ENCODE data around the gene PCDH9. TPM values are rescaled to one million over a fixed set of nuclear protein-coding genes. Genes with fewer than 3 reads are reported as not detected.

The PCDH9 gene
- polyA plus RNA-seq, 1 of the 3 experiments (the other 2 are of a cell fraction) = 1.3 TPM

DNA sequence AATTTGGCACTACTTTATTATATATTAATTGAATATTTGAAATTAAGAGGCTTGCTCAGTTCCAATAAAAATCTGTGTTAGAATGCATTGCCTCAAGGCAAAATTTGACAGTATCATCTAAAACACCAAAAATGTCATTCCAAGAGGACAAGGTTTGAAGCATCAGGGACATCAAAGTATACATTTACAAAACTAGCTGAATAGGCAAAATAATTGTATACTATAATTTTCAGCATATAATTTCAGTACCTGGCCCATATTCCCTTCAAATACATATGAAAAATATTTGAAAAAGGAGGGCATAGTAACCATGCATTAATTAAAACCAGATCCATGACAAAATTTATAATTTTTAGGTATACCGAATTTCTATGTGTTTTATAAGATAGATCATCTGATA, 963.8 kb downstream of the PCDH9 start:
- H3K4me2 ChIP-seq = no peak overlapping the region
- ChIA-PET CTCF (no interaction called here), POLR2A (no interaction called here)
- no peak overlapping the region for H2AFZ ChIP-seq (ENCODE audit: low read depth)
- H4K20me1 ChIP-seq (ENCODE audit: insufficient read depth) = no peaks in the 10 kb centered on the region
- TF ChIP-seq POLR2AphosphoS5 (IDR thresholded peaks at IDR 0.05; ENCODE audit: low read depth, low read length) = no peak
- TF ChIP-seq JUND (IDR thresholded peaks at IDR 0.05) = no peak
- TF ChIP-seq, protein P1, sequence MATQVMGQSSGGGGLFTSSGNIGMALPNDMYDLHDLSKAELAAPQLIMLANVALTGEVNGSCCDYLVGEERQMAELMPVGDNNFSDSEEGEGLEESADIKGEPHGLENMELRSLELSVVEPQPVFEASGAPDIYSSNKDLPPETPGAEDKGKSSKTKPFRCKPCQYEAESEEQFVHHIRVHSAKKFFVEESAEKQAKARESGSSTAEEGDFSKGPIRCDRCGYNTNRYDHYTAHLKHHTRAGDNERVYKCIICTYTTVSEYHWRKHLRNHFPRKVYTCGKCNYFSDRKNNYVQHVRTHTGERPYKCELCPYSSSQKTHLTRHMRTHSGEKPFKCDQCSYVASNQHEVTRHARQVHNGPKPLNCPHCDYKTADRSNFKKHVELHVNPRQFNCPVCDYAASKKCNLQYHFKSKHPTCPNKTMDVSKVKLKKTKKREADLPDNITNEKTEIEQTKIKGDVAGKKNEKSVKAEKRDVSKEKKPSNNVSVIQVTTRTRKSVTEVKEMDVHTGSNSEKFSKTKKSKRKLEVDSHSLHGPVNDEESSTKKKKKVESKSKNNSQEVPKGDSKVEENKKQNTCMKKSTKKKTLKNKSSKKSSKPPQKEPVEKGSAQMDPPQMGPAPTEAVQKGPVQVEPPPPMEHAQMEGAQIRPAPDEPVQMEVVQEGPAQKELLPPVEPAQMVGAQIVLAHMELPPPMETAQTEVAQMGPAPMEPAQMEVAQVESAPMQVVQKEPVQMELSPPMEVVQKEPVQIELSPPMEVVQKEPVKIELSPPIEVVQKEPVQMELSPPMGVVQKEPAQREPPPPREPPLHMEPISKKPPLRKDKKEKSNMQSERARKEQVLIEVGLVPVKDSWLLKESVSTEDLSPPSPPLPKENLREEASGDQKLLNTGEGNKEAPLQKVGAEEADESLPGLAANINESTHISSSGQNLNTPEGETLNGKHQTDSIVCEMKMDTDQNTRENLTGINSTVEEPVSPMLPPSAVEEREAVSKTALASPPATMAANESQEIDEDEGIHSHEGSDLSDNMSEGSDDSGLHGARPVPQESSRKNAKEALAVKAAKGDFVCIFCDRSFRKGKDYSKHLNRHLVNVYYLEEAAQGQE (IDR thresholded peaks at IDR 0.05; ENCODE audit: low read depth, low read length) = no peak
- TF ChIP-seq, protein P2, sequence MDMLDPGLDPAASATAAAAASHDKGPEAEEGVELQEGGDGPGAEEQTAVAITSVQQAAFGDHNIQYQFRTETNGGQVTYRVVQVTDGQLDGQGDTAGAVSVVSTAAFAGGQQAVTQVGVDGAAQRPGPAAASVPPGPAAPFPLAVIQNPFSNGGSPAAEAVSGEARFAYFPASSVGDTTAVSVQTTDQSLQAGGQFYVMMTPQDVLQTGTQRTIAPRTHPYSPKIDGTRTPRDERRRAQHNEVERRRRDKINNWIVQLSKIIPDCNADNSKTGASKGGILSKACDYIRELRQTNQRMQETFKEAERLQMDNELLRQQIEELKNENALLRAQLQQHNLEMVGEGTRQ (IDR thresholded peaks at IDR 0.05; ENCODE audit: borderline replicate concordance, low read depth, low read length) = no peak
- no peak for TF ChIP-seq MEF2A (IDR thresholded peaks at IDR 0.05; ENCODE audit: borderline replicate concordance, low read depth)
- TF ChIP-seq ELF1 (IDR thresholded peaks at IDR 0.05) = no peak
- TF ChIP-seq FOXM1 (IDR thresholded peaks at IDR 0.05; ENCODE audit: low read depth) = no peak
- TF ChIP-seq EP300 (IDR thresholded peaks at IDR 0.05; ENCODE audit: borderline replicate concordance in 1 of 2, low read depth in 1 of 2, low read length in 1 of 2) = no peak
- TF ChIP-seq FOSL2 (IDR thresholded peaks at IDR 0.05; ENCODE audit: borderline replicate concordance, low read depth) = no peak
- TF ChIP-seq, protein P3, sequence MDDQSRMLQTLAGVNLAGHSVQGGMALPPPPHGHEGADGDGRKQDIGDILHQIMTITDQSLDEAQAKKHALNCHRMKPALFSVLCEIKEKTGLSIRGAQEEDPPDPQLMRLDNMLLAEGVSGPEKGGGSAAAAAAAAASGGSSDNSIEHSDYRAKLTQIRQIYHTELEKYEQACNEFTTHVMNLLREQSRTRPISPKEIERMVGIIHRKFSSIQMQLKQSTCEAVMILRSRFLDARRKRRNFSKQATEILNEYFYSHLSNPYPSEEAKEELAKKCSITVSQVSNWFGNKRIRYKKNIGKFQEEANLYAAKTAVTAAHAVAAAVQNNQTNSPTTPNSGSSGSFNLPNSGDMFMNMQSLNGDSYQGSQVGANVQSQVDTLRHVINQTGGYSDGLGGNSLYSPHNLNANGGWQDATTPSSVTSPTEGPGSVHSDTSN (IDR thresholded peaks at IDR 0.05) = no peak
- TF ChIP-seq NRF1 (IDR thresholded peaks at IDR 0.05; ENCODE audit: low read depth, low read length) = no peak
- TF ChIP-seq GABPA (IDR thresholded peaks at IDR 0.05; ENCODE audit: low read depth) = no peak
- H3K9ac ChIP-seq = no peak overlapping the region
- H3K27me3 ChIP-seq (ENCODE audit: insufficient read depth) = no peaks in the 10 kb centered on the region
- 78% methylated on average over 1 of the region's 1 CpG for WGBS (ENCODE audit: low lambda C conversion rate)
- no peaks in the 10 kb centered on the region; a peak in 1 of 4 replicates for H3K4me1 ChIP-seq (ENCODE audit: control insufficient read depth in 1 of 2, insufficient read depth in 2 of 2, low read depth in 1 of 2, low read length in 1 of 2)
- H3K79me2 ChIP-seq (ENCODE audit: insufficient read depth) = no peaks in the 10 kb centered on the region
- DNase-seq = no peak
- H3K4me3 ChIP-seq (ENCODE audit: low read depth in 2 of 2, low read length in 1 of 2) = no peak overlapping the region
- H3K9me2 ChIP-seq = 0 out of 2 replicates have a peak, but pooled peaks cover 3% of the 10 kb centered on the region
- H3K36me3 ChIP-seq (replicated peaks in 1 of 2; ENCODE audit: control insufficient read depth in 1 of 2, insufficient read depth in 2 of 2, low read length in 1 of 2) = no peaks in the 10 kb centered on the region
- H3F3A ChIP-seq (replicated peaks; ENCODE audit: insufficient read depth) = no peaks in the 10 kb centered on the region
- H3K9me3 ChIP-seq = no peaks in the 10 kb centered on the region
- H3K27ac ChIP-seq (ENCODE audit: low read depth in 2 of 2, low read length in 1 of 2) = no peak overlapping the region

DNA sequence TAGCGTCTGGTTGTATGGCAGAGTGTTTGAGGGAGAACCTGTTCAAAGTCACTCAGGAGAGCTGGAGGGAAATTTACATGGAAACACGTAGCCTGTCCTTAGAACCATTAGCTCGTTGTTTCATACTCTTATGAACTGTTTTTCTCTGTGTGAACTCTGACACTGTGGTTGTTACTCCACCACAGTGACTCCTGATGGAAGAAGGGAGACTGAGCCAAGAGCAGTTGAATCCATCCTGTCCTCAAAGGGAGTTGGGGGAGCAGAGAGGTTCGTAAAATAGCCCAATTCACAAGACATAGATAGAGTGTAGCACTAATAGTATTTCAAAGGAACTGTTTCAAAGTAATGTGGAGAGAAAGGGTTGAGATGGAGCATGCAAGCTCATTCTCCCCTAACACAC, 964.8 kb downstream of the PCDH9 start:
- CTCF ChIA-PET = no interaction called here
- no peak overlapping the region for H3K4me2 ChIP-seq
- H3K27me3 ChIP-seq (ENCODE audit: insufficient read depth) = no peaks in the 10 kb centered on the region
- TF ChIP-seq FOXM1 (IDR thresholded peaks at IDR 0.05; ENCODE audit: low read depth) (no peak), NFIC (IDR thresholded peaks at IDR 0.05; ENCODE audit: borderline replicate concordance) (no peak), JUND (IDR thresholded peaks at IDR 0.05) (no peak)
- TF ChIP-seq, protein P4, sequence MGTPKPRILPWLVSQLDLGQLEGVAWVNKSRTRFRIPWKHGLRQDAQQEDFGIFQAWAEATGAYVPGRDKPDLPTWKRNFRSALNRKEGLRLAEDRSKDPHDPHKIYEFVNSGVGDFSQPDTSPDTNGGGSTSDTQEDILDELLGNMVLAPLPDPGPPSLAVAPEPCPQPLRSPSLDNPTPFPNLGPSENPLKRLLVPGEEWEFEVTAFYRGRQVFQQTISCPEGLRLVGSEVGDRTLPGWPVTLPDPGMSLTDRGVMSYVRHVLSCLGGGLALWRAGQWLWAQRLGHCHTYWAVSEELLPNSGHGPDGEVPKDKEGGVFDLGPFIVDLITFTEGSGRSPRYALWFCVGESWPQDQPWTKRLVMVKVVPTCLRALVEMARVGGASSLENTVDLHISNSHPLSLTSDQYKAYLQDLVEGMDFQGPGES (IDR thresholded peaks at IDR 0.05; ENCODE audit: low read depth, low read length) = no peak
- TF ChIP-seq, protein P5, sequence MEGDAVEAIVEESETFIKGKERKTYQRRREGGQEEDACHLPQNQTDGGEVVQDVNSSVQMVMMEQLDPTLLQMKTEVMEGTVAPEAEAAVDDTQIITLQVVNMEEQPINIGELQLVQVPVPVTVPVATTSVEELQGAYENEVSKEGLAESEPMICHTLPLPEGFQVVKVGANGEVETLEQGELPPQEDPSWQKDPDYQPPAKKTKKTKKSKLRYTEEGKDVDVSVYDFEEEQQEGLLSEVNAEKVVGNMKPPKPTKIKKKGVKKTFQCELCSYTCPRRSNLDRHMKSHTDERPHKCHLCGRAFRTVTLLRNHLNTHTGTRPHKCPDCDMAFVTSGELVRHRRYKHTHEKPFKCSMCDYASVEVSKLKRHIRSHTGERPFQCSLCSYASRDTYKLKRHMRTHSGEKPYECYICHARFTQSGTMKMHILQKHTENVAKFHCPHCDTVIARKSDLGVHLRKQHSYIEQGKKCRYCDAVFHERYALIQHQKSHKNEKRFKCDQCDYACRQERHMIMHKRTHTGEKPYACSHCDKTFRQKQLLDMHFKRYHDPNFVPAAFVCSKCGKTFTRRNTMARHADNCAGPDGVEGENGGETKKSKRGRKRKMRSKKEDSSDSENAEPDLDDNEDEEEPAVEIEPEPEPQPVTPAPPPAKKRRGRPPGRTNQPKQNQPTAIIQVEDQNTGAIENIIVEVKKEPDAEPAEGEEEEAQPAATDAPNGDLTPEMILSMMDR (IDR thresholded peaks at IDR 0.05) = no peak
- TF ChIP-seq, protein P1 (IDR thresholded peaks at IDR 0.05; ENCODE audit: low read depth, low read length) = no peak

More for the DNA sequence above, 964.8 kb downstream of the PCDH9 start:
- H3F3A ChIP-seq (replicated peaks; ENCODE audit: insufficient read depth) = no peaks in the 10 kb centered on the region
- 72% methylated on average over 4 of the region's 4 CpGs for WGBS (ENCODE audit: low lambda C conversion rate)
- no peaks in the 10 kb centered on the region for H3K9me3 ChIP-seq
- POLR2A ChIA-PET = no interaction called here
- H3K4me1 ChIP-seq (ENCODE audit: control insufficient read depth in 1 of 2, insufficient read depth in 2 of 2, low read depth in 1 of 2, low read length in 1 of 2) = no peaks in the 10 kb centered on the region; a peak in 1 of 4 replicates
- H3K9me2 ChIP-seq = 0 out of 2 replicates have a peak, but pooled peaks cover 3% of the 10 kb centered on the region
- H3K79me2 ChIP-seq (ENCODE audit: insufficient read depth) = no peaks in the 10 kb centered on the region
- no peaks in the 10 kb centered on the region for H4K20me1 ChIP-seq (ENCODE audit: insufficient read depth)
- no peaks in the 10 kb centered on the region for H3K36me3 ChIP-seq (replicated peaks in 1 of 2; ENCODE audit: control insufficient read depth in 1 of 2, insufficient read depth in 2 of 2, low read length in 1 of 2)
- H3K9ac ChIP-seq = no peak overlapping the region
- no peak for DNase-seq
- H3K27ac ChIP-seq (ENCODE audit: low read depth in 2 of 2, low read length in 1 of 2) = no peak overlapping the region
- no peak overlapping the region for H3K4me3 ChIP-seq (ENCODE audit: low read depth in 2 of 2, low read length in 1 of 2)
- H2AFZ ChIP-seq (ENCODE audit: low read depth) = no peak overlapping the region

Measured in SK-N-SH (cell line).